Stimulated activated CD4-positive, alpha-beta T cell treated with anti-CD3 and anti-CD28 coated beads, Interleukin-2, amount 100 ng/mL, for 24 hours (primary cell): ENCODE results near the gene DOCK3.
A peak's percentile ranks its signal among the peaks of the same experiment; 100 is the strongest.
"Not testable (repeated sequence)": the region's sequence is repeated elsewhere in the genome, so short reads cannot be mapped to it uniquely, and the experiment has no call there.

Experiments
- DNase-seq, 2 donors: peaks; one replicate each; pipeline ENCODE4 v3.0.0-alpha.2; 2020

Gene DOCK3

GRCh38 chr3:51004235-51004634 lies 329.5 kb downstream of the DOCK3 start:
- DNase-seq, result no peak

GRCh38 chr3:51024121-51024520 lies 349.4 kb downstream of the DOCK3 start:
- DNase-seq, result no peak

DNA sequence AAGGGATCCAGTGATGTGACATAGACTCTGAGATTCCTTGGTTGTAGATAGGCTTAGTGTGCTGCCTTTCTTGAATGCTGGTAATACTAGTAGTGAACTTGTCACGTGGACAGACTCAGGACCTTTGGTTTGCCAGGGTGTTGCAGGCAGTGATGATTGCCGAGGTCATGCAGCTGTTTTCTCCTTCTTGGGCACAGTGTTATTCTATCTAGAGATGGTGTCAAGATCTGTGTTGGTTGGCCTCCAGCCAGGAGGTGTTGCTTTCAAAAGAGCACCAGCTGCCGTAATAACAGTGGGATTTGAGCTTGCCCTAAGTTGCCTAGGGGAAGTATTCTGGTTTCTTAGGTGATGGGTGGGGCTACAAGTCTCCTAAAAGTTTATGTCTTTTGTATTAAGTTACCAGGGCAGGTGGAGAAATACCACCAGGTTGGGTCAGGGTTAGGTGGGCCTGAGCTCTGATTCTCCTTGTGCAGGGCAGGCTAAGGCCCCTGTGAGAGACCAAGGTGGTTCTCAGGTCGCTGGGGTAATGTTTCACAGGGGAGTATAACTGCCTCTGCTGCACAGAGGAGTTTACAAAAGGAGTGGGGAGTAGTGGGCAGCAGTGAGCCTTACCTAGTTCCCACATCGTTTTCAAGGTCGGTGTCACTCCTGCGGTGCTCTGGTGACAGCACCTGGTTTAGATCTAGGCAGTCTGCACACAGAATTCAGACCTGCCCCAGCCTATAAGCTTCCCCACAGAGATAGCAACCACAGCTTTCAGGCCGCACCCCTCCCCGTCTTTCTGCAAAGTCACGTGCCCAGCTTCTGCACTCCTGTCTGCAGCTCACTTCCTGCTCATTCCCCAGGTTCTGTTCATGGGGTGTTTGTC lies 350.3 kb downstream of the DOCK3 start:
- DNase-seq, result peak; percentile 57 to 67

DNA sequence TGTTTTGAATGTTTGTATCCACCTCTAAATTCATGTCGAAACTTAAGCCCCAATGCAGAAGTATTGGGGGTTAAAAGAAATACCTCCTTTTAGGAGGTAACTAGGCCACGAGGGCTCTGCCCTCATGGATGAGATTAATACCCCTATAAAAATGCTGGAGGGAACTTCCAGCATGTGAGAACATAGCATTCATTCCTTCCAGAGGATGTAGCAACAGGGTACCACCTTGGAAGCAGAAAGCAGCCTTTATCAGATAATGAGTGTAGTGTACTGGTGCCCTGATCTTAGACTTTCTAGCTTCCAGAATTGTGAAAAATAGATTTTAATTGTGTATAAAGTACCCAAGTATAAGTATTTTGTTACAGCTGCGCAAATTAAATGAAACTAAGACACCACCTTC lies 356.9 kb downstream of the DOCK3 start:
- DNase-seq, result no peak

DNA sequence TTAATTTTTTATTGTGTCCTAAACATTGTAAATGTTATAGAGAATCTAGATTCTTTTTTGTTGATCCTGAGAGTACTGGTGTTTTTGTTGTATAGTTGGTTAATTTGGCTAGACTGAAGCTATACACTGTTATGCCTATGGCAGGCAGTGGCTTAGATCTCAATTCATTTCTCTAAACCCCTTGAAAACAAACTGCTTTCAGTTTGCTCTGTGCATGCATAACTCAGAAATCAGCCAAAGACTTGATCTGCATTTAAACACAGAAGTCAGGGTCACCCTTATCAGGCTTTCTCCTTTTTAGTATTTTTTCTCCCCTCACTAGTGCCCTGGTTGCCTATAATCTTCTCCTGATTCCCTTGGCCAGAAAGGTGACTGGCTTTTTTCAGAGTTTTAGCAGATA lies 360.9 kb downstream of the DOCK3 start:
- DNase-seq, result no peak

GRCh38 chr3:51044982-51045381 lies 370.3 kb downstream of the DOCK3 start:
- DNase-seq, result no peak

GRCh38 chr3:51052562-51052961 lies 377.8 kb downstream of the DOCK3 start:
- no peak for DNase-seq

GRCh38 chr3:51057121-51057520 lies 382.4 kb downstream of the DOCK3 start:
- no peak for DNase-seq

GRCh38 chr3:51063053-51063452 lies 388.3 kb downstream of the DOCK3 start:
- no peak for DNase-seq

DNA sequence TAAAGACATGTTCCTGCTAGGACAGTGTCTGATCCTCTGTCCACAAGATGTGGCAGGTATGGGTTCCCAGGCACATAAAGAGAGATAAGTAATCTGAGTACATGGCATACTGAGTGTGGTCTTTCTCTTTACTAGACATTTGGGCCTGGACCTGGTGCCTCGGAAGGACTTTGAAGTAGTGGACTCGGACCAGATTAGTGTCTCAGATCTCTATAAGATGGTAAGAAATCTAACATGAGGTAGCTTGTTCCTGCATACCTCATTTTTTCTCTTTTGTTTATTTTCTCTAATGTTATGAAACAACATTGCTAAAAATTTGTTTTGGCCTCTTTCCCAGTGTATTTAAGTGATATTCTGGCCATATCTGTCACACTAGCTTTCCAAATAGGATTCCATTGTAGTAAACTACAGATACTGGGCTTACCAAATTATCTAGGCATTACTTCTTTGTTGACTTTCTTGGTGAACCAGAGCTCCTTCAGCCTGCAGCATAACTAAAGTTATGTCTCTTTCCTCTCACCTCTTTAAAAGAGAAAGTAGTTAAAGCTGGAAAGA lies 400.6 kb downstream of the DOCK3 start:
- DNase-seq, result no peak

- no peak for DNase-seq
These were observed 407.6 kb downstream of the DOCK3 start for GRCh38 chr3:51082363-51082762.

DNA sequence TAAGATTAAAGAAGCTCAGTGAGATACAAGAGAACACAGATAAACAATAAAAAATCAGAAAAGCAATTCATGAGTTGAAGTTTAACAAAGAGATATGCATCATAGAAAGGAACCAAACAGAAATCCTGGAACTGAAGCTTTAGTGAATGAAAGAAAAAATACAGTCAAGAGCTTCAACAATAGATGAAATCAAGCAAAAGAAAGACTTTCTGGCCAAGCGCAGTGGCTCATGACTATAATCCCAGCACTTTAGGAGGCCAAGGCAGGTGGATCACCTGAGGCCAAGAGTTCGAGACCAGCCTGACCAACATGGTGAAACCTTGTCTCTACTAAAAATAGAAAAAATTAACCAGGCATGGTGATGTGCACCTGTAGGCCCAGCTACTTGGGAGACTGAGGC lies 408.8 kb downstream of the DOCK3 start:
- no peak for DNase-seq

DNA sequence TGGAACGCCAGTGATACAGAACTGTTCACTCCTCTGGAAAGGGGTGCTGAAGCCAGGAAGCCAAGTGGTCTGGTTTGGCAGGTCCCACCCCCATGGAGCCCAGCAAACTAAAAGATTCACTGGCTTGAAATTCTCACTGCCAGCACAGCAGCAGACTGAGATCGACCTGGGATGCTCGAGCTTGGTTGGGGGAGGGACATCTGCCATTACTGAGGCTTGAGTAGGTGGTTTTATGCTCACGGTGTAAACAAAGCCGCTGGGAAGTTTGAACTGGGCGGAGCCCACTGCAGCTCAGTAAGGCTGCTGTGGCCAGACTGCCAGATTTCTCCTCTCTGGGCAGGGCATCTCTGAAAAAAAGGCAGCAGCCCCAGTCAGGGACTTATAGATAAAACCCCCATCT lies 417.4 kb downstream of the DOCK3 start:
- not testable (repeated sequence) for DNase-seq

DNA sequence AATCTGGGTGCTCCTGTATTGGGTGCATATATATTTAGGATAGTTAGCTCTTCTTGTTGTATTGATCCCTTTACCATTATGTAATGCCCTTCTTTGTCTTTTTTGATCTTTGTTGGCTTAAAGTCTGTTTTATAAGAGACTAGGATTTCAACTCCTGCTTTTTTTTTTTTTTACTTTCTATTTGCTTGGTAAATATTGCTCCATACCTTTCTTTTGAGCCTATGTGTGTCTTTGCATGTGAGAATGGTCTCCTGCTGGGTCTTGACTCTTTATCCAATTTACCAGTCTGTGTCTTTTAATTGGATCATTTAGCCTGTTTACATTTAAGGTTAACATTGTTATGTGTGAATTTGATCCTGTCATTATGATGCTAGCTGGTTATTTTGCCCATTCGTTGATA lies 420.1 kb downstream of the DOCK3 start:
- DNase-seq, result not testable (repeated sequence)

- DNase-seq, result peak in 1 of 2 donors; percentile 29
These were observed 425.2 kb downstream of the DOCK3 start for GRCh38 chr3:51099794-51100535.

GRCh38 chr3:51100536-51100851 lies 425.8 kb downstream of the DOCK3 start:
- no peak for DNase-seq

DNA sequence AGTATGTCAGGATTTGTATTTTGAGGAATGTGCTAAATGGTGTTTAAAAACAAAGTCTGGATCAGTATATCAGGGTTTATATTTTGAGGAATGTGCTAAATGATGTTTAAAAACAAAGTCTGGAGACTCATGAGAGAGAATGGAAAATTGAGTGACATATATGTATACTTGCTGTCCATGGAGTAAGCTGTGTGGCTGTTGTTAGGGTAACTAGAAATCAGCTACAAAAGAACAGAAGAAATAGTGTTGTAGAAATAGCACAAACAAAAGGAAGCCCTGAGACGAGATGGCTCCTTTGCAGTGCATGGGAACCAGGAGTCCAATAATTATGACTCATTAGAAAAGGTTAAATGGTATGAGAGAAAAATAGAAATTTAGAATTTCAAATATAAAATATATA lies 427.7 kb downstream of the DOCK3 start:
- DNase-seq, result no peak

DNA sequence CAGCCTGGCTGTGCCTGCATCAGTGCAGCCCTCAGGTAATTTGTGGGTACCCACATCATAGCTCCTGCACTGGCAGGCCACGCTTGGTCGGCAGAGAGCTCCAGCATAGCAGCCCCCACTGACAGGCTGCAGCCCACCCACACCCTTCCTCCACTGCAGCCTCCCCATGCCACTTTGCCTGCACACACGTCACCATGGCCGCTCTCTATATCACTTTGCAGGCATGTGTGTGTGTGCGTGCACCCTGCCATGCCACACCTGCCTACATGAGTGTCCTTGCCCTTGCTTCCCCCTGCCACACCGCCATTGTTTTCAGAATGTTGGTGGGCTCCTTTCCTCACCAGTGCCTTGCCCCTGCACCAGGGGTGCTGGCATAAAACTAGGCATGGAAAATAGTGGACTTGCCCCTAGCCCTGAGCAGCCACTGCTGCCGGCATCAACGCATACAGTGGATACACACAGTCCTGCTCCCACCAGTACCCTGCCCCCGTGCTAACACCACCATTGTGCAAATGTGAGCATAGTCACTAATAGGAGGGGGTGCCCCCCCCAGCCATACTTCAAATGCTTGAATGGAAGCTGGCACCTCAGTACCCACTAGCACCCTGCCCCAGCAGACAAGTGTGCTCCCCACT lies 431.6 kb downstream of the DOCK3 start:
- no peak for DNase-seq

DNA sequence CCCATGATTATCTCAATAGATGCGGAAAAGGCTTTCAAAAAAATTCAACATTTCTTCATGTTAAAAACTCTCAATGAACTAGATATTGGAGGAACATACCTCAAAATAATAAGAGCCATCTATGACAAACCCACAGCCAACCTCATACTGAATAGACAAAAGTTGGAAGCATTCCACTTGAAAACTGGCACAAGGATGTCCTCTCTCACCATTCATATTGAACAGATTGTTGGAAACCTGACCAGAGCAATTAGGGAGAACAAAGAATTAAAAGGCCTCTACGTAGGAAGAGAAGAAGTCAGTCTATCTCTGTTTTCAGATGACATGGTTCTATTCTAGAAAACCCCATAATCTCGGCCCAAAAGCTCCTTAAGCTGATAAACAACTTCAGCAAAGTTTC lies 435.9 kb downstream of the DOCK3 start:
- no peak for DNase-seq

- DNase-seq, result no peak
These were observed 448.2 kb downstream of the DOCK3 start for GRCh38 chr3:51122944-51123343.

GRCh38 chr3:51123531-51123930 lies 448.8 kb downstream of the DOCK3 start:
- no peak for DNase-seq

- not testable (repeated sequence) for DNase-seq
These were observed 456.9 kb downstream of the DOCK3 start for GRCh38 chr3:51131607-51132006.

- no peak for DNase-seq
These were observed 463.0 kb downstream of the DOCK3 start for GRCh38 chr3:51137715-51138114.

- no peak for DNase-seq
These were observed 464.9 kb downstream of the DOCK3 start for GRCh38 chr3:51139616-51140015.
